Ovary (tissue), 9 donors: ENCODE data around the gene CCDC40. TPM values are rescaled to one million over a fixed set of nuclear protein-coding genes. Genes with fewer than 3 reads are reported as not detected.

Experiments used
- DNase-seq, 5 donors: peaks; one replicate each; pipeline ENCODE4 v3.0.0-alpha.2; 2019 to 2020
- H3K27ac ChIP-seq, 2 donors: fragments of 200-600 bp; one replicate each; pipeline versions ENCODE4 v1.5.1 to v1.8.0; 2019 to 2022
- H3K27me3 ChIP-seq: fragments of 200-600 bp; one replicate; pipeline ENCODE4 v1.8.0; 2022
- H3K36me3 ChIP-seq: fragments of 200-600 bp; sonication (generic); one replicate; pipeline ENCODE4 v1.5.1; 2019
- H3K4me1 ChIP-seq: one replicate; pipeline ENCODE4 v1.8.1; 2013; ENCODE audit warnings: mild to moderate bottlenecking, moderate library complexity; ENCODE audit not compliant: insufficient read depth
- H3K4me3 ChIP-seq: fragments of 200-600 bp; sonication (generic); one replicate; pipeline ENCODE4 v1.5.1; 2017
- H3K9me3 ChIP-seq, 2 donors: fragments of 200-600 bp in 1 of 2; sonication (generic) in 1 of 2; one replicate each; pipeline versions ENCODE4 v1.5.1 to v1.8.1; 2013 to 2019; ENCODE audit warnings: mild to moderate bottlenecking in 1 of 2, moderate library complexity in 1 of 2
- CTCF ChIP-seq, 3 donors: fragments of 450-650 bp in 2 of 3; fragments of 200-600 bp in 1 of 3; IDR thresholded peaks; one replicate each; pipeline versions ENCODE4 v1.5.1 to v1.8.0; 2016 to 2022; ENCODE audit warnings: antibody characterized with exemption in 3 of 3, mild to moderate bottlenecking in 1 of 3
- EP300 ChIP-seq: sonication (generic); formaldehyde crosslinking; IDR thresholded peaks from one replicate; pipeline ENCODE4 v1.6.1; 2017; ENCODE audit warnings: antibody characterized with exemption
- POLR2A ChIP-seq: fragments of 450-650 bp; IDR thresholded peaks from one replicate; pipeline ENCODE4 v1.6.1; 2017; ENCODE audit warnings: antibody characterized with exemption, mild to moderate bottlenecking, moderate library complexity
- WGBS, 3 donors: extraction: QIAGEN DNeasy Blood & Tissue Kit in 1 of 3; methylation state at CpG; one replicate each; pipeline versions ENCODE4 v1.1.5 to v1.1.7; 2013 to 2017; 5-methylcytosine and 5-hydroxymethylcytosine counted together
- intact Hi-C, 4 donors: fragments of 100-400 bp; cut with DNase I; formaldehyde crosslinking; loops; one replicate each; pipeline versions ENCODE4 v1.11.0 to v1.15.1; 2022 to 2023
- polyA plus RNA-seq, 2 donors: library from polyadenylated mRNA; stranded (reverse); fragments of 200-250 nt in 1 of 2; fragments of 350-450 nt in 1 of 2; fragmentation: Illumina TruSeq in 1 of 2; extraction: RNeasy Lipid Tissue Mini Kit (QIAGEN cat#74804) in 1 of 2; gene quantifications; one replicate each; pipeline ENCODE4 v1.2.3, GENCODE V29; 2013 to 2014
- total RNA-seq, 7 donors: library from RNA; depleted of rRNA in 2 of 7; stranded (reverse); fragments of >200 nt in 2 of 7; fragmentation: NEBNext Ultra II Directional in 3 of 7; extraction: Animal tissue kit (Norgen Biotek cat#: 25700) in 3 of 7; gene quantifications; one replicate each; pipeline versions ENCODE4 v1.1.0 to v1.2.4, GENCODE V29; 2016 to 2023
- donor health status: DM: no; HTN: no; CAD: no; lungs with moderate emphysema.
- donor health status: DM: no; HTN: no; CAD: no.
- donor health status: Bipolar disorder and iron deficiency.
- donor health status: DM: yes; HTN: yes; CAD: no.
- donor health status: DM: no; HTN: no; CAD: no.
- donor health status: DM: yes; HTN: yes; CAD: no.

Gene CCDC40
- total and polyA plus RNA-seq, 9 donors: 1.5 to 27.8 (median 6.0) TPM

- peak; percentile 53 to 75 (median 55) for DNase-seq
- no peaks in the 10 kb centered on the region for H3K36me3 ChIP-seq
- TF ChIP-seq EP300: no peak
- TF ChIP-seq CTCF (IDR thresholded peaks at IDR 0.05): no peak
- no peak for TF ChIP-seq POLR2A
- no peaks in the 10 kb centered on the region for H3K9me3 ChIP-seq
- H3K4me1 ChIP-seq: peaks cover 25% of the 10 kb centered on the region
- 33 to 39% (median 33%) methylated on average over 23 of the region's 23 CpGs for WGBS, 3 donors
- no peaks in the 10 kb centered on the region for H3K27me3 ChIP-seq
- peak overlapping the region; percentile 31 to 85 for H3K27ac ChIP-seq
- intact Hi-C loops: no loop called here
- H3K4me3 ChIP-seq: no peak overlapping the region
These were observed 32.1 kb downstream of the CCDC40 start for GRCh38 chr17:80068301-80069222.

GRCh38 chr17:80070375-80071115 is 34.1 kb downstream of the CCDC40 start:
- H3K4me3 ChIP-seq: peak overlapping the region; percentile 38
- no peaks in the 10 kb centered on the region for H3K27me3 ChIP-seq
- peaks cover 17% of the 10 kb centered on the region for H3K4me1 ChIP-seq
- TF ChIP-seq CTCF (IDR thresholded peaks at IDR 0.05): no peak
- TF ChIP-seq POLR2A: no peak
- no peak for TF ChIP-seq EP300
- H3K36me3 ChIP-seq: no peaks in the 10 kb centered on the region
- WGBS, 3 donors: 53 to 57% (median 55%) methylated on average over 15 of the region's 15 CpGs
- peak; percentile 30 to 57 (median 40) for DNase-seq
- H3K9me3 ChIP-seq: no peaks in the 10 kb centered on the region
- intact Hi-C loops: loop anchor here in 1 of 4 donors (5.0 kb wide), 1 partner anchor 43 kb away; no protein-coding TSS in a partner anchor
- peak overlapping the region; percentile 79 to 85 for H3K27ac ChIP-seq

- Histone ChIP-seq H3K4me1 (peaks cover 17% of the 10 kb centered on the region), H3K27ac (peak overlapping the region; percentile 79 to 85), H3K4me3 (peak overlapping the region; percentile 38), H3K9me3 (no peaks in the 10 kb centered on the region), H3K36me3 (no peaks in the 10 kb centered on the region), H3K27me3 (no peaks in the 10 kb centered on the region)
- TF ChIP-seq EP300: no peak
- TF ChIP-seq CTCF (IDR thresholded peaks at IDR 0.05): no peak
- no peak for TF ChIP-seq POLR2A
- intact Hi-C loops: loop anchor here in 1 of 4 donors (5.0 kb wide), 1 partner anchor 44 kb away; no protein-coding TSS in a partner anchor
- DNase-seq: peak; percentile 75 to 91 (median 85)
- 1 to 4% (median 3%) methylated on average over 20 of the region's 20 CpGs for WGBS, 3 donors
These were observed 34.8 kb downstream of the CCDC40 start for GRCh38 chr17:80071116-80071841.

- H3K4me3 ChIP-seq: no peak overlapping the region
- H3K27ac ChIP-seq: no peak overlapping the region
- peaks cover 17% of the 10 kb centered on the region for H3K4me1 ChIP-seq
- H3K9me3 ChIP-seq: no peaks in the 10 kb centered on the region
- no peak for TF ChIP-seq CTCF (IDR thresholded peaks at IDR 0.05)
- TF ChIP-seq POLR2A: no peak
- no peak for TF ChIP-seq EP300
- no peak for DNase-seq
- no peaks in the 10 kb centered on the region for H3K27me3 ChIP-seq
- H3K36me3 ChIP-seq: no peaks in the 10 kb centered on the region
- 90 to 93% (median 91%) methylated on average over 6 of the region's 6 CpGs for WGBS, 3 donors
- intact Hi-C loops: loop anchor here in 1 of 4 donors (5.0 kb wide), 1 partner anchor 45 kb away; no protein-coding TSS in a partner anchor
These were observed 36.0 kb downstream of the CCDC40 start for GRCh38 chr17:80072410-80072809.
